ENCODE results near the gene ZNF654. TPM values are rescaled to one million over a fixed set of nuclear protein-coding genes. Genes with fewer than 3 reads are reported as not detected.

Gene ZNF654
- total RNA-seq, 6 experiments from 2014 or later = 5.4 to 11.7 (median 6.7) TPM

- intact Hi-C loops (cut with DNase I) = no loop called here
- no peaks in the 10 kb centered on the region for H3K9me3 ChIP-seq
- TF ChIP-seq CTCF (IDR thresholded peaks at IDR 0.05) (no peak), POLR2A (IDR thresholded peaks at IDR 0.05) (no peak)
- DNase-seq (no peak), ATAC-seq (no peak)
- no peaks in the 10 kb centered on the region for H3K27me3 ChIP-seq
- H3K27ac ChIP-seq = no peak overlapping the region
- no peaks in the 10 kb centered on the region for H3K4me1 ChIP-seq
- WGBS (ENCODE audit: insufficient coverage, low coverage, low lambda C conversion rate, missing lambda C conversion rate) = 66% methylated on average over 3 of the region's 3 CpGs
- H3K36me3 ChIP-seq = peaks cover 0 to 15% (median 7%) of the 10 kb centered on the region in 4 donors
- no peak overlapping the region for H3K4me3 ChIP-seq
These were observed 83.1 kb downstream of the ZNF654 start for GRCh38 chr3:88142094-88142624.

GRCh38 chr3:88147261-88147660, 88.2 kb downstream of the ZNF654 start:
- no peak for TF ChIP-seq CTCF (IDR thresholded peaks at IDR 0.05)
- TF ChIP-seq POLR2A (IDR thresholded peaks at IDR 0.05) = no peak
- DNase-seq (no peak), ATAC-seq (no peak)
- Histone ChIP-seq H3K4me3 (no peak overlapping the region), H3K36me3 (peaks cover 0 to 2% (median 0%) of the 10 kb centered on the region in 4 donors), H3K9me3 (no peaks in the 10 kb centered on the region), H3K27ac (no peak overlapping the region), H3K27me3 (no peaks in the 10 kb centered on the region), H3K4me1 (peaks cover 0 to 20% (median 0%) of the 10 kb centered on the region in 4 donors)
- intact Hi-C loops (cut with DNase I) = no loop called here

- WGBS (ENCODE audit: insufficient coverage, low coverage, low lambda C conversion rate, missing lambda C conversion rate) = 74% methylated on average over 16 of the region's 17 CpGs
- Histone ChIP-seq H3K36me3 (peaks cover 0 to 4% (median 0%) of the 10 kb centered on the region in 4 donors), H3K27ac (no peak overlapping the region), H3K4me1 (peaks cover 0 to 20% (median 0%) of the 10 kb centered on the region in 4 donors), H3K27me3 (no peaks in the 10 kb centered on the region), H3K4me3 (peak overlapping the region; percentile 74 to 86 (median 81)), H3K9me3 (no peaks in the 10 kb centered on the region)
- no peak for ATAC-seq
- DNase-seq = no peak
- TF ChIP-seq CTCF (IDR thresholded peaks at IDR 0.05) (no peak), POLR2A (IDR thresholded peaks at IDR 0.05) (no peak)
- intact Hi-C loops (cut with DNase I) = no loop called here
These were observed 89.6 kb downstream of the ZNF654 start for GRCh38 chr3:88148651-88149050.

- ATAC-seq (peak; percentile 3 to 10 (median 4)), DNase-seq (no peak)
- H3K4me3 ChIP-seq = peak overlapping the region; percentile 74 to 86 (median 81)
- peaks cover 0 to 20% (median 0%) of the 10 kb centered on the region in 4 donors for H3K4me1 ChIP-seq
- H3K9me3 ChIP-seq = no peaks in the 10 kb centered on the region
- peaks cover 0 to 9% (median 2%) of the 10 kb centered on the region in 4 donors for H3K36me3 ChIP-seq
- peak overlapping the region; percentile 87 to 95 (median 92) for H3K27ac ChIP-seq
- H3K27me3 ChIP-seq = no peaks in the 10 kb centered on the region
- TF ChIP-seq CTCF (IDR thresholded peaks at IDR 0.05) (no peak), POLR2A (IDR thresholded peaks at IDR 0.05) (no peak)
- 0% methylated on average over 16 of the region's 16 CpGs for WGBS (ENCODE audit: insufficient coverage, low coverage, low lambda C conversion rate, missing lambda C conversion rate)
- intact Hi-C loops (cut with DNase I) = no loop called here
These were observed 90.0 kb downstream of the ZNF654 start for GRCh38 chr3:88149101-88149508.

Data from right lobe of liver (tissue), 6 donors.